C4-2B (cell line): ENCODE results near the gene OLFM1.

Source experiments
- H3K27ac ChIP-seq: fragments of 450-650 bp; 2 replicates; pipeline ENCODE4 v1.5.1; 2017
- CTCF ChIP-seq: fragments of 450-650 bp; conservative IDR thresholded peaks from 2 replicates; pipeline ENCODE4 v1.5.1; 2017; ENCODE audit warnings: mild to moderate bottlenecking
- ZFX ChIP-seq: fragments of 450-650 bp; IDR thresholded peaks from 2 replicates; pipeline ENCODE4 v1.6.1; 2017

The OLFM1 gene

GRCh38 chr9:135139366-135139959 lies 52.0 kb downstream of the OLFM1 start:
- no peak overlapping the region for H3K27ac ChIP-seq
- TF ChIP-seq CTCF, result no peak
- TF ChIP-seq ZFX, result no peak

- no peak overlapping the region for H3K27ac ChIP-seq
- TF ChIP-seq ZFX (no peak), CTCF (no peak)
Measured at GRCh38 chr9:135141183-135141774, 53.8 kb downstream of the OLFM1 start.

GRCh38 chr9:135144581-135145170 lies 57.2 kb downstream of the OLFM1 start:
- H3K27ac ChIP-seq, result no peak overlapping the region
- no peak for TF ChIP-seq ZFX
- no peak for TF ChIP-seq CTCF

- H3K27ac ChIP-seq, result no peak overlapping the region
Measured at GRCh38 chr9:135145312-135145711, 57.8 kb downstream of the OLFM1 start.

GRCh38 chr9:135146241-135146640 lies 58.8 kb downstream of the OLFM1 start:
- no peak for TF ChIP-seq CTCF
- no peak for TF ChIP-seq ZFX
- no peak overlapping the region for H3K27ac ChIP-seq

More at GRCh38 chr9:135145312-135145711, 57.8 kb downstream of the OLFM1 start:
- TF ChIP-seq CTCF (no peak), ZFX (no peak)

- H3K27ac ChIP-seq, result no peak overlapping the region
- no peak for TF ChIP-seq ZFX
- no peak for TF ChIP-seq CTCF
Measured at GRCh38 chr9:135146766-135147473, 59.5 kb downstream of the OLFM1 start.

DNA sequence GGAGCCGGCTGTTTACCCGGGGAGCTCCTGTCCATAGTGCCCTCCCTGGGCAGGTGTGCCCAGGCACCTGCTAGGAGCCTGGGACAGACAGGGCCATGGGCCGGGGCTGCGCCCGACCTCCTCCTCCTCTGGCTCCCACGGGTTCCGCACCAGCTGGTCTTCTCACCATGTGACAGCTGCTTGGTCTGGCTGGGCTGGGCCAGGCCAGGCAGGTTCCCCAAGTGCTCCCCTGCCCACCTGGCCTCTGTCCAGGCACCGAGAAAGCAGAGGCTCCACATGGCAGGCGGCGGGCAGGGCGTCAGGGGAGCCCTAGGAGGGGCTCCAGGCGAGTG lies 60.0 kb downstream of the OLFM1 start:
- no peak overlapping the region for H3K27ac ChIP-seq
- TF ChIP-seq ZFX, result no peak
- TF ChIP-seq CTCF, result no peak
